ENCODE measurements around the gene KCNQ5.

Gene KCNQ5

GRCh38 chr6:72748759-72749158 is 126.9 kb downstream of the KCNQ5 start:
- Histone ChIP-seq H3K27me3 (no peaks in the 10 kb centered on the region), H4K20me1 (peaks cover 12% of the 10 kb centered on the region), H3K4me2 (no peak overlapping the region), H3K9me3 (0 out of 2 replicates have a peak, but pooled peaks cover 3% of the 10 kb centered on the region), H3K36me3 (peaks cover 10% of the 10 kb centered on the region), H3K4me3 (no peak overlapping the region), H3K4me1 (no peaks in the 10 kb centered on the region), H3K9ac (no peak overlapping the region), H3K27ac (no peak overlapping the region)
- TF ChIP-seq Cebpa-rat (IDR thresholded peaks at IDR 0.05), result no peak

GRCh38 chr6:72755752-72756151 is 133.9 kb downstream of the KCNQ5 start:
- Histone ChIP-seq H3K4me3 (no peak overlapping the region), H3K27ac (no peak overlapping the region), H3K4me2 (no peak overlapping the region), H4K20me1 (peaks cover 49% of the 10 kb centered on the region), H3K9me3 (peaks cover 10% of the 10 kb centered on the region), H3K9ac (no peak overlapping the region), H3K27me3 (no peaks in the 10 kb centered on the region), H3K36me3 (peaks cover 11% of the 10 kb centered on the region), H3K4me1 (peaks cover 10% of the 10 kb centered on the region)
- no peak for TF ChIP-seq Cebpa-rat (IDR thresholded peaks at IDR 0.05)

- Histone ChIP-seq H3K9ac (no peak overlapping the region), H3K9me3 (peaks cover 10% of the 10 kb centered on the region), H3K4me2 (no peak overlapping the region), H4K20me1 (peaks cover 52% of the 10 kb centered on the region), H3K4me1 (peaks cover 10% of the 10 kb centered on the region), H3K4me3 (no peak overlapping the region), H3K27ac (no peak overlapping the region), H3K36me3 (peaks cover 8% of the 10 kb centered on the region), H3K27me3 (no peaks in the 10 kb centered on the region)
- TF ChIP-seq Cebpa-rat (IDR thresholded peaks at IDR 0.05), result no peak
Measured at GRCh38 chr6:72757048-72757447, 135.2 kb downstream of the KCNQ5 start.

- H3K9me3 ChIP-seq, result peaks cover 9% of the 10 kb centered on the region
- H3K4me2 ChIP-seq, result no peak overlapping the region
- peaks cover 10% of the 10 kb centered on the region for H3K4me1 ChIP-seq
- no peak overlapping the region for H3K9ac ChIP-seq
- peaks cover 49% of the 10 kb centered on the region for H4K20me1 ChIP-seq
- no peak for TF ChIP-seq Cebpa-rat (IDR thresholded peaks at IDR 0.05)
- no peak overlapping the region for H3K27ac ChIP-seq
- H3K36me3 ChIP-seq, result peaks cover 4% of the 10 kb centered on the region; the same call in 1 of the 2 replicates
- no peak overlapping the region for H3K4me3 ChIP-seq
- no peaks in the 10 kb centered on the region for H3K27me3 ChIP-seq
Measured at GRCh38 chr6:72757926-72758325, 136.1 kb downstream of the KCNQ5 start.

GRCh38 chr6:72758901-72759300 is 137.0 kb downstream of the KCNQ5 start:
- no peak for TF ChIP-seq Cebpa-rat (IDR thresholded peaks at IDR 0.05)
- Histone ChIP-seq H3K9ac (no peak overlapping the region), H3K4me2 (no peak overlapping the region), H3K36me3 (peaks cover 7% of the 10 kb centered on the region; the same call in 1 of the 2 replicates), H3K9me3 (peaks cover 7% of the 10 kb centered on the region), H3K4me3 (no peak overlapping the region), H3K27me3 (no peaks in the 10 kb centered on the region), H4K20me1 (peaks cover 49% of the 10 kb centered on the region), H3K27ac (no peak overlapping the region), H3K4me1 (peaks cover 10% of the 10 kb centered on the region)

DNA sequence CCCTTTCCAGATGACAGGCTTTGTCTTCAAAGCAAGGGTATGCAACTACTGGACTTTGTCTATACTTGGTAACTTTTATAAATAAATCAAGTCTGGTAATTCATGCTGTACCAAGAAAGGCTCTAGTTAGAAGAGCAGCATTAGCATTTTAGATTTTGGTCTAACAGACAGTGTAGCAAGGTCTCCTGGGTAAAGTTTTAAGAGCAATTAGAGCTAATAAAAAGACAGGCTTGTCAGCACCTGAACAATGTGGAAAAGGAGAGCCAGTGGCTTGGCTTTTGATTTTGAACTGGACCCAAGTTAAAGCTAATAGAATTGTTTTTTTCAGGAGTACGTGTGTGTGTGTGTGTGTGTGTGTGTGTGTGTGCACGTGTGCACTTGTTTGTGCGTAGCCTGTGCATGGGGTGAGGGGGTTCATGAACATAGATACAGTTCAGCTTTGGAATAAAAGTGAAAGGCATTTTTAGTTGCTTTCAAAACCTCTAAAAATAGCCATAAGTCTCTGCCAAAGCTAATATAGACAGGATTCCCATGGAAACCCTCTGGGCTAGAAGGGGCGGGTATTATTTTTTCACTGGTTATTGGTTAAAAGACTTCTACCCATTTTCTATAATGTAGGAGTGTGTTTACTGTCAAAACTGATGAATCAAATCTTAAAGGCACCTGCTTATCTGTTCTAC is 138.4 kb downstream of the KCNQ5 start:
- Histone ChIP-seq H3K9ac (no peak overlapping the region), H3K4me3 (no peak overlapping the region), H4K20me1 (peaks cover 49% of the 10 kb centered on the region), H3K4me2 (peak overlapping the region; percentile 32), H3K9me3 (no peaks in the 10 kb centered on the region), H3K4me1 (peaks cover 10% of the 10 kb centered on the region), H3K27ac (no peak overlapping the region), H3K36me3 (peaks cover 4% of the 10 kb centered on the region; the same call in 1 of the 2 replicates), H3K27me3 (no peaks in the 10 kb centered on the region)
- TF ChIP-seq Cebpa-rat (IDR thresholded peaks at IDR 0.05), result no peak

DNA sequence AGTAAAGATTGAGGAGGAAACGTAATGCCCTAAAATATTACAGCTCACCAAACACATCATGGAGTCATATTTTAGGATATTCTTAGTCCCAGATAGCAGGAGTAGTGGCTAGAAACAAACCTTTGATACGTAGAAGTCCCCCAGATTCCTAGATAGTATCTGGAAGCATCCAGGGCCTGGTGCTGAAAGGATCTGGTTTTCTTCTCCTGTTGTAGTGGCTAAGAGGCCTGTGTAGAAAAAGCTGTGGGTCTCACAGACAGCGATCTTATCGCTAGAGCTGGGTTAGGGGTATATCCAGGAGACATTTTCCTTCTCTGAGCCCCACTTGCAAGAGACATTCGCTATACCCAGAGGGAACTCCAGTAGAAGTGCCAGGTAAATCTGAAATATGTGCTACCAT is 139.9 kb downstream of the KCNQ5 start:
- Histone ChIP-seq H3K9ac (no peak overlapping the region), H3K36me3 (peaks cover 12% of the 10 kb centered on the region), H4K20me1 (peaks cover 50% of the 10 kb centered on the region), H3K27me3 (no peaks in the 10 kb centered on the region), H3K4me2 (no peak overlapping the region), H3K27ac (no peak overlapping the region), H3K4me3 (no peak overlapping the region), H3K4me1 (peaks cover 10% of the 10 kb centered on the region), H3K9me3 (no peaks in the 10 kb centered on the region)
- TF ChIP-seq Cebpa-rat (IDR thresholded peaks at IDR 0.05), result no peak

GRCh38 chr6:72769459-72770125 is 147.7 kb downstream of the KCNQ5 start:
- TF ChIP-seq Cebpa-rat (IDR thresholded peaks at IDR 0.05), result no peak
- H3K4me2 ChIP-seq, result peak overlapping the region; percentile 4; the same call in 1 of the 2 replicates
- H4K20me1 ChIP-seq, result peaks cover 30% of the 10 kb centered on the region; the same call in 1 of the 2 replicates
- H3K36me3 ChIP-seq, result peaks cover 8% of the 10 kb centered on the region
- no peak overlapping the region for H3K27ac ChIP-seq
- peaks cover 13% of the 10 kb centered on the region for H3K4me1 ChIP-seq
- H3K4me3 ChIP-seq, result no peak overlapping the region
- no peak overlapping the region for H3K9ac ChIP-seq
- no peaks in the 10 kb centered on the region for H3K27me3 ChIP-seq
- H3K9me3 ChIP-seq, result peaks cover 7% of the 10 kb centered on the region; the same call in 1 of the 2 replicates

DNA sequence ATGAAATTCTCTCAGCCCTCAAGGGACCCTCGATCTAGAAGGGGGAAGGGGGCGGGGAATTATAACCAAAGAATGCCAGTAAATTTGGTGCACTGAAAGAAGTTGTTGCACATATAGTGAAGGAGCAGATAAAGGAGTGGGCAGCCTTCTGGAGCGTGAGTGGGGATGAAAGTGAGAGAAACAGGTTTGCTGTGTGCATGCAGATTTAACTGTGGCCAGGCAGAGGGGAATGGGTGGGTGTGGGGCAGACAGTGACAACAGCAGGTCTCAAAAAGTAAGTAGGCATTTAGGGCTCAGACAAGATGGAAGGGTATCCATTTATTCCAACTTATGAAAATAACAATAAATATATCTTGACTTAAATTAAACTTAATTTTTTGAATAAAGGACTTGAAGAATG is 149.1 kb downstream of the KCNQ5 start:
- Histone ChIP-seq H3K27ac (no peak overlapping the region), H4K20me1 (peaks cover 27% of the 10 kb centered on the region; the same call in 1 of the 2 replicates)
- TF ChIP-seq Cebpa-rat (IDR thresholded peaks at IDR 0.05), result no peak

GRCh38 chr6:72776456-72776855 is 154.6 kb downstream of the KCNQ5 start:
- Histone ChIP-seq H3K9me3 (peaks cover 7% of the 10 kb centered on the region; the same call in 1 of the 2 replicates), H3K4me3 (no peak overlapping the region), H3K36me3 (peaks cover 15% of the 10 kb centered on the region; the same call in 1 of the 2 replicates), H3K27ac (no peak overlapping the region), H4K20me1 (peaks cover 32% of the 10 kb centered on the region; the same call in 1 of the 2 replicates), H3K27me3 (no peaks in the 10 kb centered on the region), H3K4me1 (no peaks in the 10 kb centered on the region), H3K9ac (no peak overlapping the region), H3K4me2 (no peak overlapping the region)
- no peak for TF ChIP-seq Cebpa-rat (IDR thresholded peaks at IDR 0.05)

More for the DNA sequence above, 149.1 kb downstream of the KCNQ5 start:
- Histone ChIP-seq H3K36me3 (peaks cover 6% of the 10 kb centered on the region), H3K4me3 (no peak overlapping the region), H3K4me1 (peaks cover 13% of the 10 kb centered on the region), H3K27me3 (no peaks in the 10 kb centered on the region), H3K9me3 (peaks cover 7% of the 10 kb centered on the region; the same call in 1 of the 2 replicates), H3K9ac (no peak overlapping the region), H3K4me2 (no peak overlapping the region)
